ENCODE measurements around the gene HTRA3. TPM values are rescaled to one million over a fixed set of nuclear protein-coding genes. Genes with fewer than 3 reads are reported as not detected.

Gene HTRA3
- total RNA-seq, 1 donor from 2014 or later = not detected

DNA sequence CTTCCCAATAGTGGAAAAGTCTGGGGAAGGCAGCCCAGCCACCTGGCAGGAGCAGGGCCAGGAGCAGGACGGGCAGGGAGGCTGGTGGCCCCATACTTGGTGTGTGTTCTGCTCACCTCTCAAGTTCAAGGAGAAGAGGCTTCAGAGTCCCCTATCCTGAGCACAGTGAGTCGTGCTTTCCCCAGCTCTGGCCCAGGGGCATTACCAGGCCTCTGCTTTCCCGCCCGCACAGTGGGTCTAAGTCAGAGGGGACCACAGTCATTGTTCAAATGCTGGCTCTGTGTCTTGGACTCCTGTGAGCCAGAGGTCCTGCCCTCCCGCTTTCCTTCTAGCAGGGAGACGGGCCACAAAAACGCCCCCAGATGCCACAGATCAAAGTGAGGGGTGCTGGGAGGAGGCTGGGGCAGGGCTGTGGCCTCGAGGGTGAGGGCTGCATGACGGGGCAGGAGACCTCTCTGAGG lies 27.6 kb downstream of the HTRA3 start:
- Mint-ChIP-seq H3K27ac (no peak overlapping the region), H3K27me3 (no peaks in the 10 kb centered on the region), H3K9me3 (peaks cover 11% of the 10 kb centered on the region), H3K36me3 (ENCODE audit: low read depth) (no peaks in the 10 kb centered on the region), H3K4me1 (no peaks in the 10 kb centered on the region), H3K4me3 (no peak overlapping the region)
- CTCF ChIA-PET = no interaction called here
- intact Hi-C loops (cut with micrococcal nuclease) = no loop called here
- no peak for DNase-seq
- no peak for ATAC-seq (ENCODE audit: low read depth)
- TF ChIP-seq, protein P1, sequence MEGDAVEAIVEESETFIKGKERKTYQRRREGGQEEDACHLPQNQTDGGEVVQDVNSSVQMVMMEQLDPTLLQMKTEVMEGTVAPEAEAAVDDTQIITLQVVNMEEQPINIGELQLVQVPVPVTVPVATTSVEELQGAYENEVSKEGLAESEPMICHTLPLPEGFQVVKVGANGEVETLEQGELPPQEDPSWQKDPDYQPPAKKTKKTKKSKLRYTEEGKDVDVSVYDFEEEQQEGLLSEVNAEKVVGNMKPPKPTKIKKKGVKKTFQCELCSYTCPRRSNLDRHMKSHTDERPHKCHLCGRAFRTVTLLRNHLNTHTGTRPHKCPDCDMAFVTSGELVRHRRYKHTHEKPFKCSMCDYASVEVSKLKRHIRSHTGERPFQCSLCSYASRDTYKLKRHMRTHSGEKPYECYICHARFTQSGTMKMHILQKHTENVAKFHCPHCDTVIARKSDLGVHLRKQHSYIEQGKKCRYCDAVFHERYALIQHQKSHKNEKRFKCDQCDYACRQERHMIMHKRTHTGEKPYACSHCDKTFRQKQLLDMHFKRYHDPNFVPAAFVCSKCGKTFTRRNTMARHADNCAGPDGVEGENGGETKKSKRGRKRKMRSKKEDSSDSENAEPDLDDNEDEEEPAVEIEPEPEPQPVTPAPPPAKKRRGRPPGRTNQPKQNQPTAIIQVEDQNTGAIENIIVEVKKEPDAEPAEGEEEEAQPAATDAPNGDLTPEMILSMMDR (IDR thresholded peaks at IDR 0.05) = no peak
- POLR2A ChIA-PET = no interaction called here

DNA sequence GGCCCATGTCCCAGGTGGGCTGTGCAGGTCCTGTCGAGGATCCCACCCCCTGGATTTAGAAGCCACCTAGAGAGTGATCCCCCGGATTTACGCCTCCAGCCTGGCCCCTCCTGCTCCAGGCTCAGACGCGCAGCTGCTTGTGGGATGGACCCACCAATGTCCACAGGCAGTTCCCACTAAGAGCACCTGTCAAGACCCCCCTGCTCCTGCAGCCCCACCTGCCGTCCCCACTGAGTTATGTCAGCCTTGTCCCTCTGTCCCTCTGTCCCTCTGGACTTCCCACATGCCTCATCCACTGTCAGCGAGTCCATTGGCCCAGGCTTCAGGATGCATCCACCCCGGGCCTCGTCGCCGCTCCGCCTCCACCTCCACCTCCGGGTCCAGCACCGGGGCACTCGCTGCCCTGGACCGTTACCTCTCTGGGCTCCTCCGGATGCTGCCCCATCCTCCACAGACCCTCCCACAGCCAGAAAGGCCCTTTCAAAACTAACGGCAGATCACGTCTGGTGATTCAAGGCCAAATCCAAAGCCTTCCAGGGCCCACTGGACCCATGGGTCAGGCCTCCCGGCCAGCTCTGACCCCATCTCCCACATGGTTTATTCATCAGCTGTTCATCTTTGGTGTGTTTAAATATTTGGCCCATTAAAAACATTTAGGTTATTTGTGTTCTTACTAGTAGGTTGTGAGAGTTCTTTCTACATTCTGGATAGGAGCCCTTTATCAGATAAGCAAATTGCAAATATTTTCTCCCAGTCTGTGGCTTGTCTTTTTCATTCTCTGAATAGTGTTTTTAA lies 28.3 kb downstream of the HTRA3 start:
- DNase-seq (no peak), ATAC-seq (ENCODE audit: low read depth) (no peak)
- TF ChIP-seq, protein P1 (IDR thresholded peaks at IDR 0.05) = no peak
- no peaks in the 10 kb centered on the region for H3K36me3 Mint-ChIP-seq (ENCODE audit: low read depth)
- peaks cover 11% of the 10 kb centered on the region for H3K9me3 Mint-ChIP-seq
- no peaks in the 10 kb centered on the region for H3K4me1 Mint-ChIP-seq
- no peak overlapping the region for H3K27ac Mint-ChIP-seq
- peaks cover 3% of the 10 kb centered on the region for H3K27me3 Mint-ChIP-seq
- intact Hi-C loops (cut with micrococcal nuclease) = no loop called here
- CTCF ChIA-PET = no interaction called here
- POLR2A ChIA-PET = no interaction called here
- H3K4me3 Mint-ChIP-seq = no peak overlapping the region

DNA sequence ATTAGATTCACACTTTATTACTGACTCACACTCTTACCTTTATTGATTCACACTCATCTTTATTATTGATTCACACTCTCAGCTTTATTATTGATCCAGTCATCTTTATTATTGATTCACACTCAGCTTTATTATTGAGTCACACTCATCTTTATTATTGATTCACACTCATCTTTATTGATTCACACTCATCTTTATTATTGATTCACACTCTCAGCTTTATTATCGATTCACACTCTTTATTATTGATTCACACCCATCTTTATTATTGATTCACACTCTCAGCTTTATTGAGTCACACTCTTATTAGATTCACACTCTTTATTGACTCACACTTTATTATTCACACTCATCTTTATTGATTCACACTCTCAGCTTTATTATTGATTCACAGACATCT lies 31.3 kb downstream of the HTRA3 start:
- ATAC-seq (ENCODE audit: low read depth) (no peak), DNase-seq (no peak)
- intact Hi-C loops (cut with micrococcal nuclease) = no loop called here
- ChIA-PET CTCF (no interaction called here), POLR2A (interaction anchor here (0.7 kb wide), 1 partner anchor 1742 kb away, joined by 3 read pairs; no protein-coding TSS in a partner anchor)
- Mint-ChIP-seq H3K36me3 (ENCODE audit: low read depth) (no peaks in the 10 kb centered on the region), H3K4me1 (no peaks in the 10 kb centered on the region), H3K9me3 (peaks cover 11% of the 10 kb centered on the region), H3K4me3 (no peak overlapping the region), H3K27ac (no peak overlapping the region), H3K27me3 (peaks cover 10% of the 10 kb centered on the region)
- TF ChIP-seq, protein P1 (IDR thresholded peaks at IDR 0.05) = no peak

DNA sequence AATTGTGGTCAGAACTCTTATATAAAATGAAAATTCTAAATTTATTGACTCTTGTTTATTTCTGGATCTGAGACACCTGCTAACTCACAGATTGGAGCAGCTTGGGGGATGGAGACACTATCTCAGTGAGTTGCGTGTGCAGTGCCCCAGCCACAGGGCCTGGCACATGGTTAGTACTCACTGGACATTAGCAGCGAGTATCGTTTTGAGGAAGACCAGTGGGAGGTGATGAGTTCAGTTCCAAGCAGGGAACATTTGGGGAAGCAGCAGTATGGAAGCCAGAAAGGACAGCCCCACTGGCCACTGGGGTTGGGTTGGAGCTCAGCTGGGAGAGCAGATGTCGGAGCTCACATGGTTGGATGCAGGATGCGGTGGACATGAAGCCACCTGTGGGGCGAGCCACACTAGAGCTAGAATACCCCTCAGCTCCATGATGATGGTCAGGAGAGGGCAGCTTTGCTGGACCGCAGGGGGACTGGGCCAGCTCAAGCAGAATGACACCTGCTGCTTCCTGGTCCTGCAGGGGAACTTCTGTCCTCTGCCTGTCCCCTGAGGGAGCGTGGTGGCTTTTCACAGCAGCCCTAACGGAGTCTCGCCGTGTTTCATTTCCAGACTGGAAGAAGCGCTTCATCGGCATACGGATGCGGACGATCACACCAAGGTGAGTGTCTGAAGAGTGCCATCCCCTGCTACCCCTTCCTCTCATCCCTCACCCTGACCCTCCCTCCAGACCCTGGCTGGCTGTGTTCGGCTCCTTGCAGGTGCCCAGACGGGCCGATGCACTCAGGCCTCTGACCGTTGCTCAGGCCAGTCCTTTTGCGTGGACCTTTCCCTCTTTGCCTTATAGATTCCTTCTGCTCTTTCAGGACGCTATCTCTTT lies 32.5 kb downstream of the HTRA3 start:
- intact Hi-C loops (cut with micrococcal nuclease) = no loop called here
- CTCF ChIA-PET = no interaction called here
- H3K36me3 Mint-ChIP-seq (ENCODE audit: low read depth) = no peaks in the 10 kb centered on the region
- no peak overlapping the region for H3K4me3 Mint-ChIP-seq
- no peak for DNase-seq
- H3K4me1 Mint-ChIP-seq = no peaks in the 10 kb centered on the region
- H3K27me3 Mint-ChIP-seq = peaks cover 10% of the 10 kb centered on the region
- peaks cover 11% of the 10 kb centered on the region for H3K9me3 Mint-ChIP-seq
- H3K27ac Mint-ChIP-seq = no peak overlapping the region
- TF ChIP-seq, protein P1 (IDR thresholded peaks at IDR 0.05) = no peak
- no peak for ATAC-seq (ENCODE audit: low read depth)
- POLR2A ChIA-PET = no interaction called here

DNA sequence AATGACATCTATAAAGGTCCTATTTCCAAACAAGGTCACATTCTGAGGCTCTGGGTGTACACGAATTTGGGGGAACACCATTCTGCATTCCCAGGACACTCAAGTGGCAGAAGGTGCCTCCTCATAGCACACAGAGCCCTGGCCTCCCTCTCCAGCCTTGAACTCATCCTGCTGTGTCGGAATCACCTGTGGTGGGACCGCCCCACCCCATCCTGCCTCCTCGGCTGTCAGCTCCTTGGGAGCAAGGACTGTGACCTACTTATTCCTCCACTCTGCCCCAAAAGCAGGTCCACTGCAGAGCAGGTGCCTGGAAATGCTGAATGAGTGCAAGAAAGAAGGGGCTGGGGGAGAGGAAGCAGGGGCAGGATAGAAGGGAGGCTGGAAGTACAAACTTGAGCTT lies 33.5 kb downstream of the HTRA3 start:
- Mint-ChIP-seq H3K9me3 (peaks cover 11% of the 10 kb centered on the region), H3K27ac (no peak overlapping the region)
- POLR2A ChIA-PET = no interaction called here

More for the DNA sequence above, 33.5 kb downstream of the HTRA3 start:
- Mint-ChIP-seq H3K4me1 (no peaks in the 10 kb centered on the region), H3K4me3 (no peak overlapping the region), H3K36me3 (ENCODE audit: low read depth) (no peaks in the 10 kb centered on the region), H3K27me3 (peaks cover 10% of the 10 kb centered on the region)
- ATAC-seq (ENCODE audit: low read depth) = no peak
- intact Hi-C loops (cut with micrococcal nuclease) = no loop called here
- no peak for DNase-seq
- CTCF ChIA-PET = no interaction called here
- TF ChIP-seq, protein P1 (IDR thresholded peaks at IDR 0.05) = no peak
